ENCODE data around the gene ANGPTL4. TPM values are rescaled to one million over a fixed set of nuclear protein-coding genes. Genes with fewer than 3 reads are reported as not detected.

The ANGPTL4 gene
- total and polyA plus RNA-seq, 9 of the 15 experiments (the other 6 are each of a cell fraction or from before 2014, with no cell fraction given): 0.05 to 0.77 (median 0.22) TPM; not detected in 4

GRCh38 chr19:8352134-8352827, 11.7 kb upstream of the ANGPTL4 start (continued):
- TF ChIP-seq ZNF639 (CRISPR knock-in tag; conservative IDR thresholded peaks at IDR 0.05 in 1 of 2, IDR thresholded peaks at IDR 0.05 in 1 of 2) (no peak), ZBTB2 (IDR thresholded peaks at IDR 0.05) (peak; percentile 59; the same call in 1 of the 2 replicates), ZNF449 (CRISPR knock-in tag; IDR thresholded peaks at IDR 0.05) (no peak), MTA2 (IDR thresholded peaks at IDR 0.05; ENCODE audit: low read depth) (peak; percentile 37; the same call in 1 of the 2 replicates), REST (IDR thresholded peaks at IDR 0.05; ENCODE audit: borderline replicate concordance) (no peak), REST (CRISPR knock-in tag; IDR thresholded peaks at IDR 0.05; ENCODE audit: low read depth) (no peak), ZNF512 (tag; IDR thresholded peaks at IDR 0.05) (peak; percentile 100), HINFP (tag; conservative IDR thresholded peaks at IDR 0.05; ENCODE audit: low read depth) (0 out of 2 replicates have a peak, but pooled peaks have one; percentile 31), ARID2 (IDR thresholded peaks at IDR 0.05) (0 out of 2 replicates have a peak, but pooled peaks have one; percentile 29), EGR1 (conservative IDR thresholded peaks at IDR 0.05) (peak; percentile 62; the same call in 1 of the 2 replicates)
